ENCODE data around the gene CADM2.

GRCh38 chr3:84943379-84943778, 15.4 kb upstream of the CADM2 start:
- no peak for TF ChIP-seq EZH2 (IDR thresholded peaks at IDR 0.05)
- TF ChIP-seq POLR2AphosphoS5 (IDR thresholded peaks at IDR 0.05; ENCODE audit: borderline replicate concordance, low read depth, low read length) = no peak
- TF ChIP-seq FOXP2 (optimal IDR thresholded peaks at IDR 0.05; ENCODE audit: control extremely low read depth, extremely low read length, insufficient read depth) = no peak

All from SK-N-MC (cell line).